Activated CD8-positive, alpha-beta memory T cell treated with anti-CD3 and anti-CD28 coated beads for 48 hours (primary cell): ENCODE data around the gene CPT1C.
A peak's percentile ranks its signal among the peaks of the same experiment; 100 is the strongest.

Source experiments
- DNase-seq, 3 experiments: peaks; one replicate each; pipeline ENCODE4 v3.0.0-alpha.2; 2020; ENCODE audit warnings: low read depth in 2 of 3, low spot score in 2 of 3

CPT1C gene

GRCh38 chr19:49690656-49691242 lies at the start of gene CPT1C:
CPT1C (plus strand) TSS chr19:49691116; CDS start chr19:49692253, 1,137 bp downstream.
- DNase-seq: no peak

GRCh38 chr19:49641688-49642491 lies 49.0 kb upstream of the CPT1C start, which contains the start of gene SCAF1:
SCAF1 (plus strand) TSS chr19:49642209; CDS start chr19:49645027, 2,818 bp downstream.
- peak; percentile 93 to 100 (median 94) for DNase-seq

GRCh38 chr19:49642492-49643035 lies 48.4 kb upstream of the CPT1C start:
- no peak for DNase-seq

- DNase-seq: no peak
Measured at GRCh38 chr19:49643466-49643865, 47.5 kb upstream of the CPT1C start.

GRCh38 chr19:49645592-49645991 lies 45.3 kb upstream of the CPT1C start:
- DNase-seq: no peak

- DNase-seq: no peak
Measured at GRCh38 chr19:49645995-49646394, 44.9 kb upstream of the CPT1C start.

- no peak for DNase-seq
Measured at GRCh38 chr19:49646586-49646985, 44.3 kb upstream of the CPT1C start.

- DNase-seq: no peak
Measured at GRCh38 chr19:49651029-49651819, 39.7 kb upstream of the CPT1C start.

GRCh38 chr19:49651820-49652550 lies 38.9 kb upstream of the CPT1C start:
- no peak for DNase-seq

GRCh38 chr19:49652551-49653465 lies 38.1 kb upstream of the CPT1C start:
- DNase-seq: no peak

- DNase-seq: no peak
Measured at GRCh38 chr19:49653466-49653806, 37.5 kb upstream of the CPT1C start.

- DNase-seq: no peak
Measured at GRCh38 chr19:49654581-49654980, 36.3 kb upstream of the CPT1C start.

GRCh38 chr19:49655570-49656455 lies 35.1 kb upstream of the CPT1C start:
- DNase-seq: no peak

GRCh38 chr19:49656456-49657109 lies 34.3 kb upstream of the CPT1C start:
- no peak for DNase-seq

GRCh38 chr19:49657493-49658138 lies 33.3 kb upstream of the CPT1C start:
- DNase-seq: no peak

- DNase-seq: no peak
Measured at GRCh38 chr19:49658139-49658517, 32.8 kb upstream of the CPT1C start.

- no peak for DNase-seq
Measured at GRCh38 chr19:49658566-49659442, 32.1 kb upstream of the CPT1C start.
